Spleen (tissue), 7 donors: ENCODE results near the gene RENBP.

Experiments
- CTCF ChIP-seq, 11 experiments: fragments of 200-600 bp in 7 of 11; fragments of 450-650 bp in 4 of 11; sonication (generic) in 4 of 11; IDR thresholded peaks in 8 of 11; conservative IDR thresholded peaks in 3 of 11; 1 replicate in 7 of 11; 2 replicates in 4 of 11; pipeline versions ENCODE4 v1.4.0 to v1.8.0; 2016 to 2021; ENCODE audit warnings: antibody characterized with exemption in 11 of 11, inconsistent platforms in 4 of 11, mild to moderate bottlenecking in 1 of 11
- POLR2A ChIP-seq, 3 donors: fragments of 450-650 bp; IDR thresholded peaks; one replicate each; pipeline ENCODE4 v1.5.1; 2017; ENCODE audit warnings: antibody characterized with exemption in 3 of 3, mild to moderate bottlenecking in 1 of 3
- POLR2AphosphoS5 ChIP-seq, 3 donors: sonication (generic); formaldehyde crosslinking; IDR thresholded peaks; one replicate each; pipeline ENCODE4 v1.5.1; 2017; ENCODE audit warnings: antibody characterized with exemption in 3 of 3
- donor health status: DM: no; HTN: no; CAD: no; lungs with moderate emphysema.
- donor health status: DM: no; HTN: no; CAD: no.
- donor health status: DM: no; HTN: no; CAD: no.

GRCh38 chrX:153965406-153965805 is 21.0 kb upstream of the RENBP start:
- TF ChIP-seq CTCF (IDR thresholded peaks at IDR 0.05 in 8 of 11, conservative IDR thresholded peaks at IDR 0.05 in 3 of 11) (no peak), POLR2AphosphoS5 (IDR thresholded peaks at IDR 0.05) (no peak), POLR2A (IDR thresholded peaks at IDR 0.05) (no peak)
